NCI-H146 treated with DMSO at 0.1 percent for 48 hours (cell line): ENCODE measurements around the gene ATP5F1C.

Source experiments
- DNase-seq: peaks from one replicate; lab custom pipeline; 2025; ENCODE audit not compliant: unreplicated experiment; lab: John Stamatoyannopoulos, UW

The ATP5F1C gene

GRCh38 chr10:7836571-7836970, 48.6 kb downstream of the ATP5F1C start:
- DNase-seq: no peak

DNA sequence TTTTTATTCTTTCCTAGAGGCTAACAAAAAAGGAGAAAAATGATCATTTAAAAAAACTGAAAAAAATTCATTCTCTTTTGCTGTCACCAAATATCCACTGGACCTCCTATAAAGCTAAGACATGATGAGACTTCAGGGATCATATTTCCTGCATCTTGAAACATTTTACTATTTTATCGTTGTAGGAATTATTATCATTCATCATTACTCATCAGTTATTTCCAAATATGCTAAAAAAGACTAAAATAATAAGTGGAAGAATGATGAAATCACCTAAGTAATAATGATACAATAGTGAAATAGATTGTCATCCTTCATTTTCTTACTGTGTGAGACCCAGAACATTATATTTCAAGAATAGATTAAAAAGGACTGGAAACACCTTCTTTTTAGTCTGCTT, 58.6 kb downstream of the ATP5F1C start:
- DNase-seq: no peak

DNA sequence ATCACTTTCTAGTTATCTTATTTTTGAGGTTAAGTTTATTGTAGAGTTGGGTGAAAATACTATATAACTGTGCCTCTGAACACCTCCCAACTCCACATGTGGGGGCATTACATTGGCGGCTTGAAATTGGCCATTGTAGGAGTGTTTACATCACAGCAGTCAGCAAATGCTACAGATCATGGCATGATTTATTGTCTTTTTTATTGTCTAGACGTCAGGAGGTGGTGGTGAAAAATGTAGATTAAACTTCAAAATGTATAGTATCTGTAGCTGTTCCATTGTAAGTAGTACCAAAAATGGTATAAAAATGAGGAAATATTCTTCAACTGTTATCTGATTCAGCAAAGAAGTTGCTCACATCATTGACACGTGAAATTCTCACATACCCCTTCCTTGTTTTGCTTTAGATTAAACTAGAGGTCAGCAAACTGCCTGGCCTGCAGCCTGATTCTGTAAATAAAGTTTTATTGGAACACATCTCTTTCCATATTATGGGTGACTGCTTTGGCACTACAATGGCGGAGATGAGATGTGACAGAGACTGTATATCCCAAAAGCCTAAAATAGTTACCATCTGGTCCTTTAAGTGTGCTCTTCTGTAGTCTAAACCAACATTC, 65.4 kb downstream of the ATP5F1C start:
- DNase-seq: no peak

GRCh38 chr10:7853890-7854289, 65.9 kb downstream of the ATP5F1C start:
- no peak for DNase-seq

DNA sequence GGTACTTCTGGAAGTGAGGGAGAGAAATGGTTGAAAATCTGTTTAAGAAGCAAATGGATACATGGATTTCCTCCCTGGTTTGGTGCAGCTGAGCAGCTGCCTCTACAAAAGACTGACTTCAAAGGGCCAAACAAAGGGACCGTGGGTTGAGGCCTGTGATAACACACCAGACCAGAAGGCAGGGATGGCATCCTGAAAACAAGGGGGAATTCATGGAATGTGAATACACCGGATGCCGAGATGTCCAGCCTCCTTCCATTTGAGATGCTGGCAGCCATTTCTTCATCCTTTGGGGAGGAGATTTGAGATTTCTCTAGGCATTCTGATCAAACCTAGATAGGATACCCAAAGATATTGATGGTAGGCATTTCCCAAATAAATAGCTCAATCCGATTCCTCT, 67.2 kb downstream of the ATP5F1C start:
- DNase-seq: no peak

DNA sequence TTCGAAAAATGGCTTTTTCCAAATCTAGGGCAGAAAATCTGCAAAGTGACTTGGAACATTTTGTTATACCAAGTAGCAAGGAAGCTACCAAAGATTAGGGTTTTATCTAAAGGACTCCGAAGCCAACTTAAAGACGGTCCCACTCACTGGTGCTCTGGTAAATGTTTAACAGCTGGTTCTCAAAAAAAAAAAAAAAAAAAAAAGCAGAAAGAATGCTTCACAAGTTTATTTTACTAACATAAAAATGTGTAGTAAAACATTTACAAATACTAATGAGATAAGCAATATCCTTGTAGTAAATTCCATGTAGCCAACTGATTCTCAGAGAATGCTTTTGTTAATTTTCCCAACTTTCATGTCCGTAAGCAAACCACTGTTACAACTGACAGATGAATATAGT, 68.7 kb downstream of the ATP5F1C start:
- no peak for DNase-seq

GRCh38 chr10:7857262-7857661, 69.3 kb downstream of the ATP5F1C start:
- DNase-seq: no peak
